NCI-H526 (cell line): ENCODE results near the gene HMX2.

ENCODE experiments used
- DNase-seq, 2 experiments: peaks; one replicate each; lab custom pipeline; 2025; lab: John Stamatoyannopoulos, UW

Gene HMX2

GRCh38 chr10:123191886-123192285, 44.0 kb downstream of the HMX2 start:
- DNase-seq = no peak

- DNase-seq = no peak
Measured at GRCh38 chr10:123194056-123194455, 46.1 kb downstream of the HMX2 start.
